H1 (cell line): ENCODE results near the gene PIGL. TPM values are rescaled to one million over a fixed set of nuclear protein-coding genes. Genes with fewer than 3 reads are reported as not detected.

Experiments used
- CTCF ChIA-PET: fragments of 300-600 bp; sonication (Branson Sonifier 250); formaldehyde crosslinking; loops from one replicate; lab custom pipeline; 2021; ENCODE audit not compliant: partially characterized antibody; lab: Charles Lee
- POLR2A ChIA-PET: fragments of 300-600 bp; sonication (Branson Sonifier 250); formaldehyde crosslinking; loops from one replicate; lab custom pipeline; 2021; ENCODE audit warnings: inconsistent platforms; ENCODE audit not compliant: partially characterized antibody; lab: Charles Lee
- DNase-seq, 2 experiments: peaks; one replicate each; pipeline versions ENCODE4 v3.0.0 to v3.0.0-alpha.2; 2010 to 2022; ENCODE audit warnings: low spot score in 2 of 2, low read depth in 1 of 2, mixed read lengths in 1 of 2
- FAIRE-seq: peaks from 2 replicates; lab custom pipeline; 2011; peaks lifted over from hg19 to GRCh38; lab: Jason Lieb, UNC
- H2AFZ ChIP-seq: 2 replicates; pipeline ENCODE4 v1.8.1; 2012; ENCODE audit warnings: low read length, inconsistent platforms
- H2AK5ac ChIP-seq: 2 replicates; pipeline ENCODE4 v1.6.1; 2013; ENCODE audit warnings: low read depth, low read length
- H2BK120ac ChIP-seq: replicated peaks from 2 replicates; pipeline ENCODE3; 2013; ENCODE audit warnings: low read depth, low read length, inconsistent platforms
- H2BK12ac ChIP-seq: 2 replicates; pipeline ENCODE4 v1.6.1; 2013; ENCODE audit warnings: low read depth, low read length
- H2BK15ac ChIP-seq: 2 replicates; pipeline ENCODE4 v1.6.1; 2013; ENCODE audit warnings: low read length
- H2BK20ac ChIP-seq: 2 replicates; pipeline ENCODE4 v1.6.1; 2013; ENCODE audit warnings: low read length
- H2BK5ac ChIP-seq: 2 replicates; pipeline ENCODE4 v1.6.1; 2013; ENCODE audit warnings: low read depth, low read length
- H3K14ac ChIP-seq: 2 replicates; pipeline ENCODE4 v1.6.1; 2013; ENCODE audit warnings: inconsistent platforms; ENCODE audit not compliant: insufficient read length
- H3K18ac ChIP-seq: 2 replicates; pipeline ENCODE4 v1.6.1; 2013; ENCODE audit warnings: low read length; ENCODE audit errors: extremely low read depth
- H3K23ac ChIP-seq: 2 replicates; pipeline ENCODE4 v1.6.1; 2013; ENCODE audit warnings: inconsistent platforms; ENCODE audit not compliant: insufficient read length
- H3K23me2 ChIP-seq: 2 replicates; pipeline ENCODE4 v1.6.1; 2013; ENCODE audit warnings: low read depth, low read length
- H3K27ac ChIP-seq: 2 replicates; pipeline ENCODE4 v1.6.1; 2011; ENCODE audit warnings: low read depth, low read length, inconsistent platforms
- H3K27me3 ChIP-seq, 4 experiments: replicated peaks in 1 of 4; 1 replicate in 1 of 4; 2 replicates in 3 of 4; pipeline versions ENCODE4 v1.6.1 to v1.8.1; 2011 to 2013; ENCODE audit warnings: low read length in 3 of 4, mild to moderate bottlenecking in 3 of 4, inconsistent platforms in 2 of 4, mixed read lengths in 2 of 4, moderate library complexity in 1 of 4; ENCODE audit not compliant: control insufficient read depth in 3 of 4, insufficient read depth in 3 of 4; ENCODE audit errors: extremely low read depth in 1 of 4
- H3K36me3 ChIP-seq, 4 experiments: 2 replicates each; pipeline versions ENCODE4 v1.6.1 to v1.8.1; 2011 to 2013; ENCODE audit warnings: mild to moderate bottlenecking in 4 of 4, low read length in 3 of 4, moderate library complexity in 2 of 4, control low read depth in 1 of 4, inconsistent platforms in 1 of 4; ENCODE audit not compliant: insufficient read depth in 4 of 4, control insufficient read depth in 2 of 4
- H3K4ac ChIP-seq: replicated peaks from 2 replicates; pipeline ENCODE3; 2013; ENCODE audit warnings: low read length, low read depth, mixed read lengths, inconsistent platforms; ENCODE audit not compliant: insufficient read length
- H3K4me1 ChIP-seq, 4 experiments: replicated peaks in 1 of 4; 1 replicate in 1 of 4; 2 replicates in 3 of 4; pipeline versions ENCODE4 v1.6.1 to v1.8.1; 2011 to 2013; ENCODE audit warnings: low read length in 3 of 4, inconsistent platforms in 2 of 4, mixed read lengths in 1 of 4; ENCODE audit not compliant: insufficient read depth in 4 of 4, control insufficient read depth in 3 of 4
- H3K4me2 ChIP-seq, 2 experiments: 2 replicates each; pipeline versions ENCODE4 v1.6.1 to v1.8.1; 2011 to 2013; ENCODE audit warnings: low read depth in 2 of 2, low read length in 2 of 2, control low read depth in 1 of 2, inconsistent platforms in 1 of 2, mild to moderate bottlenecking in 1 of 2; ENCODE audit not compliant: insufficient read depth in 1 of 2
- H3K4me3 ChIP-seq, 4 experiments: fragments of 200-600, 300-600 bp in 1 of 4; sonication (generic), shearing (Covaris generic), sonication (Bioruptor Twin) in 1 of 4; 2 replicates each; pipeline versions ENCODE4 v1.5.1 to v1.8.1; 2011 to 2016; ENCODE audit warnings: low read length in 4 of 4, low read depth in 3 of 4, control low read depth in 2 of 4, inconsistent platforms in 2 of 4, mild to moderate bottlenecking in 2 of 4, mixed read lengths in 1 of 4, moderate library complexity in 1 of 4; ENCODE audit not compliant: insufficient read depth in 2 of 4; ENCODE audit errors: extremely low read depth in 1 of 4
- H3K56ac ChIP-seq: replicated peaks from 2 replicates; pipeline ENCODE3; 2013; ENCODE audit warnings: low read depth, mild to moderate bottlenecking, mixed read lengths, low read length, inconsistent platforms; ENCODE audit not compliant: insufficient read length
- H3K79me1 ChIP-seq: 2 replicates; pipeline ENCODE4 v1.6.1; 2013; ENCODE audit warnings: low read depth, low read length, control low read depth
- H3K79me2 ChIP-seq, 2 experiments: 2 replicates each; pipeline versions ENCODE4 v1.6.1 to v1.8.1; 2012 to 2013; ENCODE audit warnings: low read length in 2 of 2, mild to moderate bottlenecking in 2 of 2, inconsistent platforms in 1 of 2; ENCODE audit not compliant: insufficient read depth in 2 of 2, control insufficient read depth in 1 of 2
- H3K9ac ChIP-seq, 4 experiments: replicated peaks in 1 of 4; 1 replicate in 1 of 4; 2 replicates in 3 of 4; pipeline versions ENCODE4 v1.6.1 to v1.8.1; 2011 to 2013; ENCODE audit warnings: low read depth in 3 of 4, low read length in 3 of 4, control low read depth in 2 of 4, mild to moderate bottlenecking in 2 of 4, moderate library complexity in 2 of 4, inconsistent platforms in 1 of 4; ENCODE audit errors: extremely low read depth in 1 of 4
- H3K9me3 ChIP-seq, 2 experiments: 2 replicates each; pipeline versions ENCODE4 v1.6.1 to v1.8.1; 2012 to 2013; ENCODE audit warnings: mild to moderate bottlenecking in 2 of 2, moderate library complexity in 2 of 2, control low read depth in 1 of 2, inconsistent platforms in 1 of 2, low read depth in 1 of 2, low read length in 1 of 2, mixed read lengths in 1 of 2; ENCODE audit not compliant: insufficient read depth in 2 of 2
- H4K20me1 ChIP-seq, 2 experiments: replicated peaks in 1 of 2; 2 replicates each; pipeline versions ENCODE3 to v1.8.1; 2011 to 2013; ENCODE audit warnings: inconsistent platforms in 2 of 2, low read length in 2 of 2, mild to moderate bottlenecking in 1 of 2; ENCODE audit not compliant: insufficient read depth in 2 of 2, control insufficient read depth in 1 of 2
- H4K5ac ChIP-seq: 2 replicates; pipeline ENCODE4 v1.6.1; 2013; ENCODE audit warnings: low read length, low read depth, mixed read lengths, inconsistent platforms; ENCODE audit not compliant: insufficient read length
- H4K8ac ChIP-seq: 2 replicates; pipeline ENCODE4 v1.8.0; 2013; ENCODE audit warnings: mild to moderate bottlenecking, moderate library complexity, low read length, inconsistent platforms; ENCODE audit not compliant: insufficient read depth; ENCODE audit errors: extremely low read depth
- H4K91ac ChIP-seq: replicated peaks from 2 replicates; pipeline ENCODE3; 2013; ENCODE audit warnings: low read length, mixed read lengths, inconsistent platforms; ENCODE audit not compliant: insufficient read length
- CBX8 ChIP-seq: fragments of 300-800, 300-1000 bp; sonication (generic); IDR thresholded peaks from 2 replicates; pipeline ENCODE4 v1.7.1; 2016; ENCODE audit warnings: low read depth, low read length, borderline replicate concordance
- CTCF ChIP-seq, 3 experiments: IDR thresholded peaks; 1 replicate in 2 of 3; 2 replicates in 1 of 3; pipeline versions ENCODE4 v1.5.1 to v1.6.1; 2011; ENCODE audit warnings: low read length in 3 of 3, mild to moderate bottlenecking in 3 of 3, inconsistent platforms in 2 of 3, low read depth in 1 of 3, moderate library complexity in 1 of 3; ENCODE audit not compliant: insufficient read depth in 1 of 3; ENCODE audit errors: control extremely low read depth in 1 of 3
- GTF2F1 ChIP-seq: IDR thresholded peaks from 2 replicates; pipeline ENCODE4 v1.6.1; 2012; ENCODE audit warnings: low read depth, low read length, improper control_type of control experiment, borderline replicate concordance
- KDM4A ChIP-seq: IDR thresholded peaks from one replicate; pipeline ENCODE4 v1.7.1; 2012; ENCODE audit warnings: low read depth, mild to moderate bottlenecking, moderate library complexity, low read length, inconsistent platforms; ENCODE audit not compliant: severe bottlenecking
- MAFK ChIP-seq: IDR thresholded peaks from 2 replicates; pipeline ENCODE4 v1.6.1; 2012; ENCODE audit warnings: low read depth, mild to moderate bottlenecking, improper control_type of control experiment, low read length
- NRF1 ChIP-seq: IDR thresholded peaks from 2 replicates; pipeline ENCODE4 v1.6.1; 2011; ENCODE audit warnings: mild to moderate bottlenecking, low read depth, low read length, improper control_type of control experiment
- PHF8 ChIP-seq: fragments of 200-600 bp; sonication (generic); conservative IDR thresholded peaks from 2 replicates; pipeline ENCODE4 v1.7.1; 2012; ENCODE audit warnings: low read depth, mild to moderate bottlenecking, inconsistent platforms, low read length, moderate library complexity
- POLR2AphosphoS5 ChIP-seq: IDR thresholded peaks from 2 replicates; pipeline ENCODE4 v1.6.1; 2011; ENCODE audit warnings: low read depth, low read length
- TAF1 ChIP-seq: IDR thresholded peaks from 2 replicates; pipeline ENCODE4 v1.6.1; 2011; ENCODE audit warnings: mild to moderate bottlenecking, low read depth, low read length
- TBP ChIP-seq: IDR thresholded peaks from 2 replicates; pipeline ENCODE4 v1.6.1; 2011; ENCODE audit warnings: low read depth, low read length, improper control_type of control experiment
- WGBS, 2 experiments: shearing (Covaris generic) in 1 of 2; methylation state at CpG; one replicate each; pipeline versions ENCODE4 v1.1.6 to v1.1.7; 2013 to 2015; ENCODE audit warnings: low lambda C conversion rate in 2 of 2, mixed read lengths in 2 of 2, inconsistent platforms in 1 of 2, low coverage in 1 of 2, missing lambda C conversion rate in 1 of 2; ENCODE audit not compliant: insufficient replicate concordance in 2 of 2, insufficient coverage in 1 of 2, insufficient read length in 1 of 2; ENCODE audit errors: extremely low coverage in 1 of 2, missing lambda C conversion rate in 1 of 2; 5-methylcytosine and 5-hydroxymethylcytosine counted together
- polyA plus RNA-seq, 7 experiments: library from polyadenylated mRNA; depleted of rRNA in 3 of 7; stranded (reverse) in 5 of 7; unstranded in 2 of 7; fragments of >200 nt in 5 of 7; fragments of 200-250 nt in 2 of 7; gene quantifications; 1 replicate in 5 of 7; 2 replicates in 1 of 7; 4 replicates in 1 of 7; pipeline versions ENCODE4 v1.2.1 to v1.2.3, GENCODE V29; 2011 to 2013; ENCODE audit warnings: missing spikeins in 2 of 7, mixed read lengths in 2 of 7
- total RNA-seq: library from RNA; stranded (reverse); fragmentation: NEBNext Ultra II Directional; extraction: Animal tissue kit (Norgen Biotek cat#: 25700); gene quantifications from 2 replicates; pipeline ENCODE4 v1.2.1, GENCODE V29; 2021

Gene PIGL
- total and polyA plus RNA-seq, 2 of the 8 experiments (the other 6 are each of a cell fraction or from before 2014, with no cell fraction given), result 28.4 to 30.8 TPM

GRCh38 chr17:16243801-16244567 is 27.0 kb downstream of the PIGL start:
- ChIA-PET CTCF (no interaction called here), POLR2A (interaction anchor here (1.9 kb wide), 1 partner anchor 27 kb away, joined by 6 read pairs; the partner anchor contains the start of gene PIGL)
- no peak overlapping the region for H3K56ac ChIP-seq
- H3K4me3 ChIP-seq, result no peak overlapping the region
- peaks cover 2% of the 10 kb centered on the region; the same call in 1 of the 2 replicates for H3K79me1 ChIP-seq
- H3K79me2 ChIP-seq, result peaks cover 0 to 4% of the 10 kb centered on the region in 2 experiments; a peak in 1 of 4 replicates
- H3K4me2 ChIP-seq, result peak overlapping the region in 1 of 2 experiments; percentile 2; a peak in 2 of 4 replicates
- 79% methylated on average over 9 of the region's 9 CpGs; no CpG with 5 or more reads in 1 of the 2 experiments for WGBS, 2 experiments
- H4K8ac ChIP-seq, result no peak overlapping the region
- no peak overlapping the region for H3K23ac ChIP-seq
- H3K4me1 ChIP-seq, result peaks cover 3 to 6% (median 3%) of the 10 kb centered on the region in 4 experiments; a peak in 4 of 7 replicates
- H3K18ac ChIP-seq, result no peak overlapping the region; the same call in 1 of the 2 replicates
- H3K9ac ChIP-seq, result no peak overlapping the region
- no peaks in the 10 kb centered on the region for H4K20me1 ChIP-seq
- no peak overlapping the region for H3K27ac ChIP-seq
- no peak overlapping the region for H4K5ac ChIP-seq
- no peak overlapping the region for H4K91ac ChIP-seq
- H3K23me2 ChIP-seq, result no peaks in the 10 kb centered on the region
- H3K9me3 ChIP-seq, result no peaks in the 10 kb centered on the region
- FAIRE-seq, result no peak
- H2AFZ ChIP-seq, result no peak overlapping the region
- no peak overlapping the region for H2AK5ac ChIP-seq
- no peak overlapping the region for H2BK12ac ChIP-seq
- no peak overlapping the region for H2BK15ac ChIP-seq
- DNase-seq, result peak in 1 of 2 experiments; percentile 10
- no peak overlapping the region for H3K4ac ChIP-seq
- H3K27me3 ChIP-seq, result no peaks in the 10 kb centered on the region
- H3K36me3 ChIP-seq, result no peaks in the 10 kb centered on the region
- no peak overlapping the region for H2BK5ac ChIP-seq
- H3K14ac ChIP-seq, result no peak overlapping the region
- H2BK120ac ChIP-seq, result no peak overlapping the region
- no peak overlapping the region for H2BK20ac ChIP-seq
- TF ChIP-seq TBP (no peak), CTCF (IDR thresholded peaks at IDR 0.05; ENCODE audit: control extremely low read depth in 1 of 3, insufficient read depth in 1 of 3, low read depth in 1 of 3, low read length in 3 of 3) (no peak), MAFK (no peak), POLR2AphosphoS5 (no peak), PHF8 (no peak), KDM4A (no peak), NRF1 (no peak), CBX8 (no peak), GTF2F1 (no peak), TAF1 (no peak)
